ENCODE data around the gene CYB5B.
A peak's percentile ranks its signal among the peaks of the same experiment; 100 is the strongest.

CYB5B gene

GRCh38 chr16:69419956-69420355, 4.5 kb upstream of the CYB5B start:
- Histone ChIP-seq H3K27me3 (replicated peaks; ENCODE audit: insufficient read depth, low read length) (no peaks in the 10 kb centered on the region), H3K9ac (ENCODE audit: low read length) (no peak overlapping the region), H3K79me2 (ENCODE audit: low read length) (peaks cover 6% of the 10 kb centered on the region), H2AFZ (ENCODE audit: low read length) (no peak overlapping the region), H3K4me1 (ENCODE audit: low read length) (no peaks in the 10 kb centered on the region), H3K27ac (ENCODE audit: low read length) (no peak overlapping the region), H3K9me3 (replicated peaks; ENCODE audit: insufficient read depth, low read length) (no peaks in the 10 kb centered on the region), H3K9me2 (replicated peaks; ENCODE audit: insufficient read depth, low read length) (no peaks in the 10 kb centered on the region), H3F3A (ENCODE audit: insufficient read depth, low read length) (no peaks in the 10 kb centered on the region), H4K20me1 (ENCODE audit: insufficient read depth, low read length) (no peaks in the 10 kb centered on the region), H3K4me2 (ENCODE audit: low read depth, low read length) (no peak overlapping the region), H3K4me3 (ENCODE audit: low read length) (no peak overlapping the region), H3K36me3 (replicated peaks; ENCODE audit: insufficient read depth, low read length) (no peaks in the 10 kb centered on the region)
- no peak for DNase-seq
- TF ChIP-seq, protein P1, sequence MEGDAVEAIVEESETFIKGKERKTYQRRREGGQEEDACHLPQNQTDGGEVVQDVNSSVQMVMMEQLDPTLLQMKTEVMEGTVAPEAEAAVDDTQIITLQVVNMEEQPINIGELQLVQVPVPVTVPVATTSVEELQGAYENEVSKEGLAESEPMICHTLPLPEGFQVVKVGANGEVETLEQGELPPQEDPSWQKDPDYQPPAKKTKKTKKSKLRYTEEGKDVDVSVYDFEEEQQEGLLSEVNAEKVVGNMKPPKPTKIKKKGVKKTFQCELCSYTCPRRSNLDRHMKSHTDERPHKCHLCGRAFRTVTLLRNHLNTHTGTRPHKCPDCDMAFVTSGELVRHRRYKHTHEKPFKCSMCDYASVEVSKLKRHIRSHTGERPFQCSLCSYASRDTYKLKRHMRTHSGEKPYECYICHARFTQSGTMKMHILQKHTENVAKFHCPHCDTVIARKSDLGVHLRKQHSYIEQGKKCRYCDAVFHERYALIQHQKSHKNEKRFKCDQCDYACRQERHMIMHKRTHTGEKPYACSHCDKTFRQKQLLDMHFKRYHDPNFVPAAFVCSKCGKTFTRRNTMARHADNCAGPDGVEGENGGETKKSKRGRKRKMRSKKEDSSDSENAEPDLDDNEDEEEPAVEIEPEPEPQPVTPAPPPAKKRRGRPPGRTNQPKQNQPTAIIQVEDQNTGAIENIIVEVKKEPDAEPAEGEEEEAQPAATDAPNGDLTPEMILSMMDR (IDR thresholded peaks at IDR 0.05; ENCODE audit: low read length) = no peak
- TF ChIP-seq EZH2 (optimal IDR thresholded peaks at IDR 0.05; ENCODE audit: low read depth, low read length) (no peak), EZH2phosphoT487 (IDR thresholded peaks at IDR 0.05; ENCODE audit: low read length) (no peak)

DNA sequence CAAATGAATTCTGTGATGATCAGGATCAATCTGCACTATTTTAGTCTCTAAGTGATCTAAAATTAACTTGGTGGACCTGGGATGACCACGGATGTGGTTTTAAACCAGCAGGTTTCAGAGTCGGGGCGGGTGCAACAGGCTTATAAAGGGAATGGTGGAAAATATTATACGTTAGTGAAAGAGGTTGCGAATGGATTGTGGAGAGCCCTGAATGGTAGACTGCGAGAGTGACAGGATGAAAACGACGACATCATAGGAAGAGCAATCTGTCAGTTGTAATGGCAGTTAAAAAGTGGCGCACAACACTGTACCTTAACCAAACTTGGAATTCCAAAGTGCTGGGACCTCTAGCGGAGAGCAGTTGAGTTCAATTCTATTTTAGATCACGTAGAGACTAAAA, 1.2 kb upstream of the CYB5B start:
- DNase-seq = no peak
- H3K9me3 ChIP-seq (replicated peaks; ENCODE audit: insufficient read depth, low read length) = no peaks in the 10 kb centered on the region
- H3K79me2 ChIP-seq (ENCODE audit: low read length) = peaks cover 37% of the 10 kb centered on the region
- H3K4me3 ChIP-seq (ENCODE audit: low read length) = no peak overlapping the region
- no peaks in the 10 kb centered on the region for H3K27me3 ChIP-seq (replicated peaks; ENCODE audit: insufficient read depth, low read length)
- H3F3A ChIP-seq (ENCODE audit: insufficient read depth, low read length) = no peaks in the 10 kb centered on the region
- no peak overlapping the region for H2AFZ ChIP-seq (ENCODE audit: low read length)
- no peaks in the 10 kb centered on the region for H3K9me2 ChIP-seq (replicated peaks; ENCODE audit: insufficient read depth, low read length)
- H3K4me1 ChIP-seq (ENCODE audit: low read length) = no peaks in the 10 kb centered on the region; the same call in 1 of the 2 replicates
- no peak overlapping the region for H3K4me2 ChIP-seq (ENCODE audit: low read depth, low read length)
- no peaks in the 10 kb centered on the region for H4K20me1 ChIP-seq (ENCODE audit: insufficient read depth, low read length)
- TF ChIP-seq EZH2 (optimal IDR thresholded peaks at IDR 0.05; ENCODE audit: low read depth, low read length) = no peak
- TF ChIP-seq, protein P1 (IDR thresholded peaks at IDR 0.05; ENCODE audit: low read length) = no peak
- H3K27ac ChIP-seq (ENCODE audit: low read length) = no peak overlapping the region
- no peak overlapping the region for H3K9ac ChIP-seq (ENCODE audit: low read length)
- H3K36me3 ChIP-seq (replicated peaks; ENCODE audit: insufficient read depth, low read length) = peaks cover 3% of the 10 kb centered on the region; the same call in 1 of the 2 replicates

- TF ChIP-seq, protein P1 (IDR thresholded peaks at IDR 0.05; ENCODE audit: low read length) = no peak
- TF ChIP-seq EZH2phosphoT487 (IDR thresholded peaks at IDR 0.05; ENCODE audit: low read length) = no peak
- no peak for TF ChIP-seq EZH2 (optimal IDR thresholded peaks at IDR 0.05; ENCODE audit: low read depth, low read length)
- Histone ChIP-seq H3K36me3 (replicated peaks; ENCODE audit: insufficient read depth, low read length) (peaks cover 10% of the 10 kb centered on the region), H3K4me2 (ENCODE audit: low read depth, low read length) (peak overlapping the region; percentile 70)
These were observed 741 bp downstream of the CYB5B start for GRCh38 chr16:69424935-69425784.

More at GRCh38 chr16:69424935-69425784, 741 bp downstream of the CYB5B start:
- H3F3A ChIP-seq (ENCODE audit: insufficient read depth, low read length) = no peaks in the 10 kb centered on the region
- H3K4me1 ChIP-seq (ENCODE audit: low read length) = no peaks in the 10 kb centered on the region; the same call in 1 of the 2 replicates
- no peaks in the 10 kb centered on the region for H3K9me3 ChIP-seq (replicated peaks; ENCODE audit: insufficient read depth, low read length)
- no peaks in the 10 kb centered on the region for H3K9me2 ChIP-seq (replicated peaks; ENCODE audit: insufficient read depth, low read length)
- H3K27me3 ChIP-seq (replicated peaks; ENCODE audit: insufficient read depth, low read length) = no peaks in the 10 kb centered on the region
- H3K79me2 ChIP-seq (ENCODE audit: low read length) = peaks cover 55% of the 10 kb centered on the region
- no peak for DNase-seq
- no peaks in the 10 kb centered on the region for H4K20me1 ChIP-seq (ENCODE audit: insufficient read depth, low read length)
- H3K27ac ChIP-seq (ENCODE audit: low read length) = peak overlapping the region; percentile 32; the same call in 1 of the 2 replicates
- peak overlapping the region; percentile 77 for H3K9ac ChIP-seq (ENCODE audit: low read length)
- peak overlapping the region; percentile 94 for H3K4me3 ChIP-seq (ENCODE audit: low read length)
- H2AFZ ChIP-seq (ENCODE audit: low read length) = peak overlapping the region; percentile 91
